ENCODE data around the gene SPATA31D1.
"Not testable (repeated sequence)": the region's sequence is repeated elsewhere in the genome, so short reads cannot be mapped to it uniquely, and the experiment has no call there.

Gene SPATA31D1

DNA sequence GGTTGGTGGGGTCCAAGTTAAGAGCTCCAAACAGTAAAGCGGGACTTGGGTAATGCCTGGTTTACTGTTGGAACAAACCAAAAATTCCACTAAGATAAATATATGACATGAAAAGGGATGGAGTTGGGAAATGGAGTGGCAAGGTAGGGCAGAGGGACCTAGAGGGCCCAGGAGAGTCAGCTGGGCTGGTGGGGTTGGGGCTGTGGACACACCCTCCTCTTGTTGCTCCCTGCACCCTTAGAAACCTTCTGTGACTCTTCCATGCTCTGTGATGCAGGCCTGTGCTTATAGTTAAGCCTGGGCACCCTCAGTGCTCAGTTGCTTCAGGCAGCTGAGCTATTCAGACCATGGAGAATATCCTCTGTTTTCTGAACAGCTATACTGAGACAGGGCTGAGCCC lies at the start of gene SPATA31D1:
Gene SPATA31D1, plus strand, starts transcription at position 301 of the 400 bp plus-strand sequence. Its CDS starts 47 bp downstream, at position 348.
- not testable (repeated sequence) for DNase-seq

DNA sequence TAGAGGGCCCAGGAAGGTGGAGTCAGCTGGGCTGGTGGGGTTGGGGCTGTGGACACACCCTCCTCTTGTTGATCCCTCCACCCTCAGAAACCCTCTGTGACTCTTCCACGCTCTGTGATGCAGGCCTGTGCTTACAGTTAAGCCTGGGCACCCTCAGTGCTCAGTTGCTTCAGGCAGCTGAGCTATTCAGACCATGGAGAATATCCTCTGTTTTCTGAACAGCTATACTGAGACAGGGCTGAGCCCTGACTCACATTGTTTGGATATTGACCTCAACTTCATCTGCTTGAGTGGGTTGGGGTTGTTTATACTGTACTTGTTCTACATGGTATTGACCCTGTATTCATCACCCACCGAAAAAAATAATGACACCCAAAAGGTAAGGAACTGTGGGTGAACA lies 45.2 kb upstream of the SPATA31D1 start, which contains the start of gene SPATA31D3:
Gene SPATA31D3, plus strand, starts transcription at position 108 of the 400 bp plus-strand sequence. Its CDS starts 86 bp downstream, at position 194.
- DNase-seq, result not testable (repeated sequence)

DNA sequence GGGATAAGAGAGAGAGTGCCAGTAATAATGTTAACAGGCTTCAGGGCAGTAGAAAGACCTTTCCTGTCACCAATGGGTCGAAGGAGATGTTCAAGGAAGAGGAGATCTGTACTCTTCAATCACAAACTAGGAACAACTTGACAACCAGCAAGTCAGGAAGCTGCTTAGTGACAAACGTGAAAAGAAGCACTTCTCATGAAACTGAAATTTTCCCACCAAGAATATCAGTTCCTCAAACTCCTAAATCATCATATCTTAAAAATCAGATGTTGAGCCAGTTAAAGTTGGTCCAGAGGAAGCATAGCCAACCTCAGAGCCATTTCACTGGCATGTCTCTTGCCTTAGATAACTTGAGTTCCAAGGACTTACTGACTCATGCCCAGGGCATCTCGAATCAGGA lies 39.9 kb upstream of the SPATA31D1 start:
- not testable (repeated sequence) for DNase-seq

DNA sequence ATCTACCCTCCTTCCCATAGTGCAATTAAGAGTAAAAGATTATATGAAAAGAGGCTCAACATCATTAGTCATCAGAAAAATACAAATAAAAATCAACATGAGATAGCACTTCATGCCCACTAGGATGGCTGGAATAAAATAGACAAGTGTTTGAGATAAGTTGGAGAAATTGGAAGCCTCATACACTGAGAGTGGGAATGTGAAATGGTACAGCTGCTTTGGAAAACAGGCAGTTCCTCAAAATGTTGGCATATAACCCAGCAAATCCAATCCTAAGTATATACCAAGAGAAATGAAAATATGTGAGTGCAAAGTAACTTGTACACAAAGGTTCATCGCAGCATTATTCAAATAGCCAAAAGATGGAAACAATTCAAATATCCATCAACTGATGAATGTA lies 35.5 kb upstream of the SPATA31D1 start:
- DNase-seq, result no peak

DNA sequence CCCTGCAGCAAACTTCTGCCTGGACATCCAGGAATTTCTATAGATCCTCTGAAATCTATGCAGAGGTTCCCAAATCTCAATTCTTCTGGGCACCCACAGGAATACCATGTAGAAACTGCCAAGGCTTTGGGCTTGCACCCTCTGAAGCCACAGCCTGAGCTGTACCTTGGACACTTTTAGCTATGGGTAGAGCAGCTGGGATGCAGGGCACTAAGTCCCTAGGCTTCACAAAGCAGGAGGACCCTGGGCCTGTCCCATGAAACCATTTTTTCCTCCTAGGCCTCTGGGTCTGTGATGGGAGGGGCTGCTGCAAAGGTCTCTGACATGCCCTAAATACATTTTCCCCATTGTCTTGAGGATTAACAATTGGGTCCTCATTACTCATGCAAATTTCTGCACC lies 32.9 kb upstream of the SPATA31D1 start:
- DNase-seq, result no peak

DNA sequence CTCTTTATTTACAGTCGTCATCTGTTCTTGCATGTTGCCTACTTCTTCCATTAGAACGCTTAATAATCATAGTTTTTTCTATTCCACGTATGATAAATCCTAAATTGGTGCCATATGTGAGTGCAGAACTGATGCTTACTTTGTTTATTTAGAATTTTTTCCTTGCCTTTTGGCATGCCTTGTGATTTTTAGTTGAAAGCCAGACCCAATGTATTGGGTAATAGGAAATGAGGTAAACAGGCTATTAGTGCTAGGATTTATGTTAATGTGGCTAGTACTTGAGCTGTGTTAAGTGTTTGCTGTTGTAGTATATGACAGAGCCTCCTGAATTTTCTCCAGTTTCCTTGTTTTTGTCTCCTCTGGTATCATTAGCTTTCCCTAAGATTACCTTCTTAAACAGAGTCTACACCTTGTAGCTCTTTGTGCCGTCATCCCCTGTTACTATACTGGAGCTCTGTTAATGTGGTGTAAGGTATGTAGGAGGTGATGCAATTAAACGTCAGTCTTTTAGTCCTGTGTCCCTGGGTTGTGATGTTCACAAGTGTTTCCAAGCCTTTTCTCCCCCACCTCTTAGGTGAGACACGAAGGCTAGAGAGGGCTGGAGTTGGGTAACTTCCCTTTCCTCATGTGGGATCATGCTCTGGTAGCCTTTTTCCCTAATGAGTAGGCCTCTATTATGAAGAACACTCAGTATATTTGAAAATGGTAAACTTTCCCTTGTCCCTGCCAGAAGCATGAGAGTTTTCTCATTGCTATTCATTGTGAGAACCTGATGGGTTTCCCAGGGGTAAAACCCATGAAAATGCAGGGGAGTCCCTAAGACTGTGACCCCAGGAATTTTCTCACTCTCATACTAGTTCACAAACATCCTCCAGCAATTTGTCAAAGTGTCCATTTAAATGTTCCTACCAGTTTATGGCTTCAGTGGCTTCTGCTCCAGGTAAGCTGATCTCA lies 24.1 kb upstream of the SPATA31D1 start:
- no peak for DNase-seq

DNA sequence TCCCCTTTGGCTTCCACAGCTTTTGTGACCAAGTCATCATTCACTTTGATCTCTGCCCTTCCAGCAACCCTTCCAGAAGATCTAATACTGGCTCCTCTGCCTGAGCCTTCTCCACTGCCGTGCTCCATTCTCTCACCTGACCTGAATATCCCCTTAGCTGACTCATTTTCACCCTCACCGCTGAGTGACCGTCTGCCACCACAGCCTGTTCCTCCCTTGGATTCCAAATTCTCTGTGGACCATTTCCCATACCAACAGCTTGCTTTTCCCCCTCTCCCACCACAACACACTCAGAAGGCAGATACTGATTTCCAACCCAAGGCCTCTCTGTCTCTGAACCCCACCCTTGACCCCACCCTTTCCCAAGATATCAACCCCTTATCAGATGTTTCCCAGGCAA lies 20.5 kb upstream of the SPATA31D1 start:
- DNase-seq, result no peak

DNA sequence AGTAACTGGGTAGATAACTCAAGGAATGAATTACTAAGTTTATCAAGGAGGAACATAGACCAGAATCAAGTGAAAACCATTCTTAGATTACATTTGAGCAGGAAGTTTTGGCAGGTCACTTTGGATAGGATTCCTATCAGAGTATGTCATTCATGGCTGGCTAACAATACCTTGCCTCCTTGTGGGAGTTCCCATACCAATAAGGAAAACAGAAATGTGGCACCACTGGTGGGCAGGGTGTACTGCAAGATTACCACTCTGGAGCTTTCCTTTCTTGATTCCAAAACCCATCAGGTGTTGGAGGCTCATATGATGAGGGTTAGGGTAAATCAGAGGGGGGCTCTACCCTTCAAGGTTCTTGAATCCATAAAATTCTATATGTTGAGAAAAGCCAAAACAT lies 18.6 kb upstream of the SPATA31D1 start:
- DNase-seq, result no peak

DNA sequence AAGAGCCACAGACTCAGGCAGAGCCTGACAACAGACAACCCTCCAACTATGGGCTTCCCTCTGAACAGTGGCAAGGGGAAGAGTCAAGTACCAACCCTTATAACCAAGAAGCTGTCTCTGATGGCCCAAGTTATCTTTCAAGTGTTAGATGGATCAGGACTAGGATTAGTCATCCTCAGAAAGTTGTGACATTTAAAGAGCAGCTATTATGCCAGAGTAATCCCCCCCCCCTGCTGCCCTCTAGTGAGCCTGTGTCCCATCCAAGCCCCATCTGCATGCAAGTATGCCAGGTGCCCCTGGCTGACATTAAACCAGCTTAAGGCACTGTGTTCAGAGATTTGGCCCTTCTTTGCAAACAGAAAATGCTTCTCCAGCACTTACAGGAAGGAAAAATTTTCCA lies 16.8 kb upstream of the SPATA31D1 start:
- DNase-seq, result no peak

DNA sequence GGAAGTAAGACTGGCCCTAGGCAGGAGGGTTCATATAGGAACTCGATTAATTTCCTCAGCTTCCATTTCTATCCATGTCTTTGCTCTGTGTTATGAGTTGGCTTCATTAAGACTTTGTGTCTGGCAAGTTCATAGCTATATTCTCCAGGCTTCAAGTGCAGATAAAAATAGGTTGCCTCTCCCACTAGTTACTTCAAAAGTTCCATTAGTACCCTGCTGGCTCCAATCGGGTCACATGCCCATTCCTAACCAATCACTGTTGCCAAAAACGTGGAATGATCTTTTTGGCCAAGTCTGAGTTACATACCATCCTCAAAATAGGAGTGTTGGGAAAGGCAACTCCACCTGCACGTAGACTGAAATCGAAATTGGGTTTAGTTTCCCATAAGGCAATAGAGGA lies 13.8 kb upstream of the SPATA31D1 start:
- no peak for DNase-seq

DNA sequence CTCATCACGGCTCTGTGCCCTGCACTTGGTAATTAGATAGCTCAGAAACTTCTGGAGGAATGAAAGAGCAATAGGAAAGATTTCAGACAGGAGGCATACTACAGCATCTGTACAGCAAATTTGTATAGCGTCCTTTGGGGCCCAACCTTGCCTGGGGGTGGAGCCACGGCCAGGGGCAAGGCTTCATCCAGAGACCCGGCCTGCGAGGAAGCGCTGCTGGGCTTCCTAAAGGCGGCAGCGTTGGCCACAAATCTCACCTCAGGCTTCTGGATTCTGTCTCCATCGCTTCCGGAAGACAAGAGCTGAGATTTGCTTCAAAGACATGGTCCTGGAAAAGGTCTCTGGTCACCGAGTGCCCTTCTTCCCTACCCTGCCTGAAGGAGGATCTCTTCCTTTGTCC lies 12.2 kb upstream of the SPATA31D1 start:
- DNase-seq, result no peak

DNA sequence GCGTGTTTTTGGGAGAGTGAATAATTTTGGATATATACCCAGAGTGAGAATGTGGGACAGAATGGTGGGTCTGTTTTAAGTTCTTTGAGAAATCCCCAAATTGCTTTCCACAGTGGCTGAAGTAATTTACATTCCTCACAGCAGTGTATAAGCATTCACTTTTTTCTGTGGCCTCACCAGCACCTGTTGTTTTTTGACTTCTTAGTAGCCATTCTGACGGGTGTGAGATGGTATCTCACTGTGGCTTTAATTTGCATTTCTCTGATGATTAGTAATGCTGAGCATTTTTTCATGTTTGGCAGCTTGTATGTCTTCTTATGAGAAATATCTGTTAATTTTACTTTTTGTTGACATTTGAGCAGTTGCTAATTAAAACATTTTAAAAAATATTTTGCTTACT lies 9.4 kb upstream of the SPATA31D1 start:
- DNase-seq, result no peak

DNA sequence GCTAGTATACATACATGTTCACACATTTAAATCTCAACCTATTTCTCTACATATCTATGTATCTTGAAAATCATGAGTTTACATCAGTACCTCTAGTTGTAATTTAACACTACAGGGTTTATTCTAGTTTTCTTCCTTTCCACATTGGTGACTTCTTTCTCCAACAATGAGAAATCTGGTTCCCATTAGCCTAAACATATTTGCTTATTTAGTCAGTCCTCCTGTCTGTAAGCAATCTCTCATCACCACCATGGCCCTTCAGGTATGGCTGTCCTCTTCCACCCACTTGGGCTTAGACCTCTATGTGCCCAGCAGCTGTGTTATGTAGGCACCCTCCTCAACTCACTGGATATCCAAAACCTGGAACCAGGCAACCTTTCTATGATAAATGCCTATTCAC lies 8.0 kb upstream of the SPATA31D1 start:
- no peak for DNase-seq

DNA sequence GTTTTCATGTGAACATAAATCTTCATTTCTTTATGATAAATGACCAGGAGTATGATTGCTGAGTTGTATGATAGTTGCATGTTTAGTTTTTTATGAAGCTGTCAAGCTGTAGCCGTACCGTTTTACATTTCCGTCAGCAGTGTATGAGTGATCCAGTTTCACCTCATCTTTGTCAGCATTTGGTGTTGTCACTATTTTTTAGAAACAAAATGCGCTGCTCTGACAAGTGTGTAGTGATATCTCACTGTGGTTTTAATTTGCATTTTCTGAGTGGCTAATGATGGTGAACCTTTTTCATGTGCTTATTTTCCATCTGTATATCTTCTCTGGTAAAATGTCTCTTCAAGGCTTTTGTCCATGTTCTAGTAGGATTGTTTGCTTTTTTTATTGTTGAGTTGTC lies 6.7 kb upstream of the SPATA31D1 start:
- DNase-seq, result no peak

DNA sequence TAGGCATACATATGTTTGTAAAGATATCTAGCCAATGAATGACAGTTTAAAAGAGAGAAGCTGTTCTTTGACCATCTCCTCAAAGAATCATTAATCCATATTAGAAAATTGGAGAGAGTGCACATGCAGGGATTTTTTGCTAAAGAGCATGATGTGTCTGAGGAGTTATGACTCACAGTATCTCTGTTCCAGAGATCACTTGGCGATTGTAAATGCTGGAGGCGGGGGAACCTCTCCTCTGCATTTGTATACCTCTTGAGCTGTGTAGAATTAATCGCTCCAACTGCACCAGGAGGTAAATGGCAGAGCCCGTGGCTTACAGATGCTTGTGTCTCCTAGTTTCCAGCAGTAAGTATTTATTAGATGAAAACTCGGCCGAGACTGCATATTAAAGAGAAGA lies 3.6 kb upstream of the SPATA31D1 start:
- no peak for DNase-seq

DNA sequence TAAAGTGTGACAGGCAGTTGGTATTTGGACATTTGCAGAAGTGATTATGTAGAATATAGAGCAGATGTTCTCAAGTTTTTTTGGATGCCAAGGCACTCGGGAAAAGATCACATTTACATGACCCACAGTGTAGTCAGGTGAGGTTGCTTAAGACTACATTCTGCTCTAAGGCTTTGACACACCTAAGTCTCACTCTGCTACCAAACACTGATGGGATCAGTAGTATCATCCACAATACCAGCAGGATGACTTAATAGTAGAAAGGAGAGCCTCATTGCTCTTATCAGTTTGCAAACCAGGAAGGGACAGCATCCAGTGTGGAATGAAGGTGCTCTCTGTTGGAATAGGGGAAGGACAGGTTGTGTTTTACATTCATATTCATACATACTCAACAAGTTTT lies 2.5 kb upstream of the SPATA31D1 start:
- no peak for DNase-seq

DNA sequence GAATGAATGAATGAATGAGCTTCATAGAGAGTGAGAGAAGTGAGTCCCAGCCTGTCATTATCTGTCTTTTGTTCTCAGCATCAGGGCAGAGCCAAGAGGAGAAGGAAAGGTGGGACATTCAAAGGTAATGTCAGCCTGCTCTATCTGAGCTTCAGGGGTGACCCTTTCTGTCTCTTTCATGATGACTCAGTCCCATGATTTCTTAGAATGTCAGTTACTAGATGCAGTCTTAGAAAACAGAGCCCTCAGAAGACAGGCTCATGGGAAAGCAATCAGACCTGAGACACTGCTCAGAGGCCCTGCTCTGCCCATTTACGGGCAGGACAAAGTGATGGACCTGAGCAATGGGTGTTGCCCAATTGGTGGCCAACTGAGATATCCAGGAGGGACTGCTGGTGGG lies 1.1 kb downstream of the SPATA31D1 start:
- DNase-seq, result no peak

DNA sequence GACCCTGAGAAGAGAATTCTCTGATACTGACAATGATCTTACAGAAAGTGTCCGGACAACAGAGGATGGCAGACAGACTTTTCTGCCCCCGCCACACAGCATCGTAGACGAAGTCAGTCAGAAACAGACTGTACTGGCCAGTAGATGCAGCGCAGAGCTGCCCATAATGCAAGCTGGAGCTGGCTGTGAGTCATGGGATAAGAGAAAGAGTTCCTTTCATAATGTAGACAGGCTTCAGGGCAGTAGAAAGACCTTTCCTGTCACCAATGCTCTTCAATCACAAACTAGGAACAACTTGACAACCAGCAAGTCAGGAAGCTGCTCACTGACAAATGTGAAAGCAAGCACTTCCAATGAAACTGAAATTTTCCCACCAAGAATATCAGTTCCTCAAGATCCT lies 5.1 kb downstream of the SPATA31D1 start:
- no peak for DNase-seq

DNA sequence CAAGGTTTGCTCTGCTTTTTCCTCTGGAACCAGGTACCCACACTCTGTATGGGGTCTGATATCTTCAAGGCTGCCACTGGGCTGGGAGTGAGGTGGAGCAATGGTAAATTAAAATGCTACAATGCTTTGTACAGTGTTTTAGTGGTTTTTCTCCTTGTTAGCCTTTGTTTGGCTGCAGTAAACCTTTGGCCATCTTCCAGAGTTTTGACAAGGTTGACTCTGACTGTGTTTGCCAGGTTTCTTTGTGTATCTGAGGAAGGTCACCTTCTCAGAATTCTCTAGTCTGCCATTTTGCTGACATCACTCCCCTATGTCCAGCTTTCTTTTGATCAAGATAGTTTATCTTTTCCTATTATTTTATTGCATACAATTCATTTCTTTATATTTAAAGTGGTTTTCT lies 11.2 kb downstream of the SPATA31D1 start:
- DNase-seq, result no peak

DNA sequence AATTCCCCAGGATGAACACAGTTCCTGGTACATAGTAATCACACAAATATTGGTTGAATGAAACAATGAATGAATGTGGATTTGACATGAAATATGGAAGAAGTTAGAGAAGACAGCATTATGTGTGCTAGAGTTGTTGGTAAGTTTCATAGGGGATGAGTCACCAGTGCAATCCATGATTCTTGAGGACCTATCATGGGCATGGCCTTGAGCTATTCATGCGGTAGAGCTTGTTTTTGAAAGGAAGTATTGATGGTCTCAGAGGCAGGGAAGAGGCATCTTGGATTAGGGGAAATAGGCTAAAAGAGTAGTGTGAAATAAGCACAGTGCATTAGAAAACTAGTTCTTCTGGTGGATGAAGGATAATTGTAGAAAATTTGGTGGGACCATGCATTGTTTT lies 22.1 kb downstream of the SPATA31D1 start:
- DNase-seq, result no peak

DNA sequence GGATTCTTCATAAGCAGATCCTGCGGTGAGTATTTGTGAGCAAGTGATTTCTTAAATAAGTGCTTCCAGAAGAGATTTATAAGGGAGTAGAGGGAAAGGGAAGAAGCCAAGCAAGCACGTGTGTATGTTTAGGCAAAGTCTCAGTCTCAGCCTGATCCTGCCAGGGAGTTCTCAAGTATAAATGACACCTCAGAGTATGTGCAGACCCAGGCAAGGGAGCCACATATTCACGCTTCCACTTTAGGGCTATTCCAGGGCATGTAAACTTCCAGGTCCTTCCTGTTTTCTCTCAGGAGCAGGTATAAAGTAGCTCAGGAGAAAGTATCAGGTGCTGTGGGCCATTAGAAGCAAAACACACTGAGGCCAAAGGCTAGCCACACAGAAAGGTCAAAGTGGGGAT lies 22.6 kb downstream of the SPATA31D1 start:
- DNase-seq, result no peak

DNA sequence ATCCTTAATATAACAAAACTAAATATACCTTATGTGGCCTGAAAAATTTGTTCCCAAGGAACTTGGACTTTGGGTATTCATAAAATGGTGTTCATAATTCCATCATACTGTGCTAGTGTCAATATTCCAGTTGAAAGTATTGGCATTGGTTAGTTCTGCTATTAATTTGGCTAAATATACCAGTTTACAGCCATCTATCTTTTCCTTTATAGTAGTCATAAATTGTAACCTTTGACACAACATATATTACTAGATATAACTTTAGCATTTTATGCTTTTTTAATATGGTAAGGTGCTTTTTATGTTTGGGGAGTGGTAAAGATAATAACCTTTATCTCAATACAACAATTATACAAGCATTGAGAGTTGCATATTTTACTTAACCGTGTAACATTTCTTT lies 23.7 kb downstream of the SPATA31D1 start:
- DNase-seq, result no peak

DNA sequence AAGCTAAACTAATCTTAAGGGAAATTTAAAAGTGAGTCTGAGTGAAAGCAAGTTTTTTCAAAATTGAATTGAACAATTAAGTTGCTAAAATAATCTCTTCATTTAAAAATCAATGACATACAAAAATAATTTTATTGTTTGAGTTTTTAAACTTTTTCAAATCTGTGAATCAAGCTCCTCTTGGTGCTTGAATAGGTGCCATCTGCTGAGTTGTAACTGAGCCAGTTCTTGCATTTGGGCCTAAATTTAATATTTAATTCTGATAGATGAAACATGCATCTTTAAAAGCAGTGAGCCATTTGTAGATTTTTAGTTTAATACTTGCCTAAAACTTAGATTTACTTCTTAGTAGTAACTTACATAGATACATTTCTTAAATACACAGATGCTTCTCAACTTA lies 31.8 kb downstream of the SPATA31D1 start:
- no peak for DNase-seq

DNA sequence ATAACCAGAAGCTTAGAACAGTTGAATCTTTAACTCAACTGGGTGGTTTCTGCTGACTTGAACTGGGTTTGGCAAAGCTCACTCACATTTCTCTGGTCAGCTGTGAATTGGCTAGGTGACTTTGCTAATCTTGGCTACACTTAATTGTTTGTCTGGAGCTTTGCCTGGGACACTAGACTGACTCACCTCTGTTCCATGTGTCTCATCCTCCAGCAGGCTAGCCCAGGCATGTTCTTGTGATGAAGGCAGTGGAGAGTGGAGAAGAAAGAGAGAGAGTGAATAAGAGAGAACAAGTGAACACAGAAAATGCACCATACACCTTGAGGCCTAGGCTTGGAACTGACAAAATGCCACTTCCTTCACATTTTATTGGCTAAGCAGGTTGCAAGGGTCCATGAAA lies 32.6 kb downstream of the SPATA31D1 start:
- no peak for DNase-seq

DNA sequence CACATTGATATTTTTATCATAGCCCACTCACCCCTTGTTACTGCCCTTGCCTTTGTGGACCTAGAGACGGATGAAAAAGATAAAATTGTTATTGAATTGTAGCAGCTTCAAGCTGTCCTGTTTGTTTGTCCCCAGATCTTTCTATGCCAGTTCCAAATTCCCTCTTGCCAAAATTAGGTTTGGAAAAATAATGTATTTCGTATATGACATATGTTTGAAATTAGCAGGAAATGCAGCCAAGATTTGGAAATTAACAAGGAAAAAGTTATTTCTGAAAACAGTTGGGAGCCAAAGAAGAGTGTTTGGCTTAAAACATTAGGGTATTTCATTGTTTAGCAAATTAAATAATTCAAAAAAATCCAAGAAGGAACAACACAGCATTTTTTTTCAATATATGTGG lies 33.5 kb downstream of the SPATA31D1 start:
- no peak for DNase-seq
